Parathyroid adenoma (tissue), 2 donors: ENCODE results near the gene TMCO6.
"Not testable (repeated sequence)": the region's sequence is repeated elsewhere in the genome, so short reads cannot be mapped to it uniquely, and the experiment has no call there.

Source experiments
- H2AFZ ChIP-seq: fragments of 300-600 bp; sonication (generic); one replicate; pipeline ENCODE4 v1.7.0; 2017; ENCODE audit warnings: antibody characterized with exemption, mild to moderate bottlenecking
- H3K27ac ChIP-seq: fragments of 300-600 bp; sonication (generic); one replicate; pipeline ENCODE4 v1.7.0; 2017
- H3K27me3 ChIP-seq: fragments of 300-600 bp; sonication (generic); one replicate; pipeline ENCODE4 v1.7.0; 2017; ENCODE audit warnings: low read length; ENCODE audit not compliant: control insufficient read depth, insufficient read depth
- H3K36me3 ChIP-seq: fragments of 300-600 bp; sonication (generic); one replicate; pipeline ENCODE4 v1.7.0; 2017; ENCODE audit warnings: low read length; ENCODE audit not compliant: control insufficient read depth, insufficient read depth
- H3K4me1 ChIP-seq: fragments of 300-600 bp; sonication (generic); one replicate; pipeline ENCODE4 v1.7.0; 2017; ENCODE audit warnings: control low read depth
- H3K4me2 ChIP-seq: fragments of 300-600 bp; sonication (generic); one replicate; pipeline ENCODE4 v1.7.0; 2017; ENCODE audit warnings: low read length
- H3K4me3 ChIP-seq: fragments of 300-600 bp; sonication (generic); one replicate; pipeline ENCODE4 v1.7.0; 2017; ENCODE audit warnings: low read depth, low read length
- H3K79me2 ChIP-seq: fragments of 300-600 bp; sonication (generic); one replicate; pipeline ENCODE4 v1.7.0; 2017; ENCODE audit warnings: control low read depth
- H3K9ac ChIP-seq: fragments of 300-600 bp; sonication (generic); one replicate; pipeline ENCODE4 v1.7.0; 2017; ENCODE audit warnings: mild to moderate bottlenecking
- H3K9me3 ChIP-seq: fragments of 300-600 bp; sonication (generic); one replicate; pipeline ENCODE4 v1.7.0; 2017; ENCODE audit warnings: low read length; ENCODE audit not compliant: control insufficient read depth
- CTCF ChIP-seq: fragments of 300-600 bp; sonication (generic); IDR thresholded peaks from one replicate; pipeline ENCODE4 v1.7.0; 2017; ENCODE audit warnings: antibody characterized with exemption, mild to moderate bottlenecking
- donor health status: primary hyperparathyroidism.

The TMCO6 gene

GRCh38 chr5:140611020-140611521 is 28.2 kb upstream of the TMCO6 start:
- Histone ChIP-seq H3K4me1 (no peaks in the 10 kb centered on the region), H2AFZ (no peak overlapping the region), H3K9ac (no peak overlapping the region), H3K79me2 (no peaks in the 10 kb centered on the region), H3K36me3 (no peaks in the 10 kb centered on the region), H3K27me3 (no peaks in the 10 kb centered on the region), H3K27ac (no peak overlapping the region), H3K4me3 (no peak overlapping the region), H3K9me3 (no peaks in the 10 kb centered on the region), H3K4me2 (no peak overlapping the region)
- TF ChIP-seq CTCF = no peak

GRCh38 chr5:140622301-140622700 is 16.9 kb upstream of the TMCO6 start:
- H3K9ac ChIP-seq = no peak overlapping the region
- H3K27ac ChIP-seq = no peak overlapping the region
- no peaks in the 10 kb centered on the region for H3K27me3 ChIP-seq

GRCh38 chr5:140623061-140623460 is 16.2 kb upstream of the TMCO6 start:
- not testable (repeated sequence) for H3K4me3 ChIP-seq, H3K4me1 ChIP-seq, H3K27ac ChIP-seq, H3K79me2 ChIP-seq, H3K9ac ChIP-seq, H3K4me2 ChIP-seq, H3K27me3 ChIP-seq, H3K36me3 ChIP-seq, H3K9me3 ChIP-seq, H2AFZ ChIP-seq

More at GRCh38 chr5:140622301-140622700, 16.9 kb upstream of the TMCO6 start:
- Histone ChIP-seq H3K4me1 (no peaks in the 10 kb centered on the region), H3K4me3 (no peak overlapping the region), H3K4me2 (no peak overlapping the region), H2AFZ (no peak overlapping the region), H3K9me3 (no peaks in the 10 kb centered on the region), H3K36me3 (no peaks in the 10 kb centered on the region), H3K79me2 (no peaks in the 10 kb centered on the region)
- no peak for TF ChIP-seq CTCF

GRCh38 chr5:140624886-140625285 is 14.4 kb upstream of the TMCO6 start:
- not testable (repeated sequence) for H3K4me2 ChIP-seq, H3K27ac ChIP-seq, H3K36me3 ChIP-seq, H3K9ac ChIP-seq, H3K4me1 ChIP-seq, H3K9me3 ChIP-seq, H3K4me3 ChIP-seq, H3K27me3 ChIP-seq, H3K79me2 ChIP-seq
- H2AFZ ChIP-seq = peak overlapping the region; percentile 8

GRCh38 chr5:140627972-140628371 is 11.3 kb upstream of the TMCO6 start:
- no peaks in the 10 kb centered on the region for H3K4me1 ChIP-seq
- H3K4me2 ChIP-seq = no peak overlapping the region
- H3K27ac ChIP-seq = no peak overlapping the region
- H3K9ac ChIP-seq = no peak overlapping the region
- no peaks in the 10 kb centered on the region for H3K27me3 ChIP-seq
- no peaks in the 10 kb centered on the region for H3K9me3 ChIP-seq
- TF ChIP-seq CTCF = no peak
- no peak overlapping the region for H2AFZ ChIP-seq
- H3K4me3 ChIP-seq = no peak overlapping the region
- H3K79me2 ChIP-seq = no peaks in the 10 kb centered on the region
- no peaks in the 10 kb centered on the region for H3K36me3 ChIP-seq

GRCh38 chr5:140628711-140629110 is 10.5 kb upstream of the TMCO6 start:
- Histone ChIP-seq H3K4me1 (no peaks in the 10 kb centered on the region), H3K36me3 (no peaks in the 10 kb centered on the region), H3K4me3 (no peak overlapping the region), H3K4me2 (no peak overlapping the region), H3K9ac (no peak overlapping the region), H3K27ac (no peak overlapping the region), H3K79me2 (no peaks in the 10 kb centered on the region), H3K27me3 (no peaks in the 10 kb centered on the region), H2AFZ (no peak overlapping the region), H3K9me3 (no peaks in the 10 kb centered on the region)
- no peak for TF ChIP-seq CTCF
